Pons (tissue), 1 donor: ENCODE data around the gene CFAP73.

Experiments used
- DNase-seq: peaks from one replicate; pipeline ENCODE4 v3.0.0-alpha.2; 2016; ENCODE audit warnings: low spot score

Gene CFAP73

DNA sequence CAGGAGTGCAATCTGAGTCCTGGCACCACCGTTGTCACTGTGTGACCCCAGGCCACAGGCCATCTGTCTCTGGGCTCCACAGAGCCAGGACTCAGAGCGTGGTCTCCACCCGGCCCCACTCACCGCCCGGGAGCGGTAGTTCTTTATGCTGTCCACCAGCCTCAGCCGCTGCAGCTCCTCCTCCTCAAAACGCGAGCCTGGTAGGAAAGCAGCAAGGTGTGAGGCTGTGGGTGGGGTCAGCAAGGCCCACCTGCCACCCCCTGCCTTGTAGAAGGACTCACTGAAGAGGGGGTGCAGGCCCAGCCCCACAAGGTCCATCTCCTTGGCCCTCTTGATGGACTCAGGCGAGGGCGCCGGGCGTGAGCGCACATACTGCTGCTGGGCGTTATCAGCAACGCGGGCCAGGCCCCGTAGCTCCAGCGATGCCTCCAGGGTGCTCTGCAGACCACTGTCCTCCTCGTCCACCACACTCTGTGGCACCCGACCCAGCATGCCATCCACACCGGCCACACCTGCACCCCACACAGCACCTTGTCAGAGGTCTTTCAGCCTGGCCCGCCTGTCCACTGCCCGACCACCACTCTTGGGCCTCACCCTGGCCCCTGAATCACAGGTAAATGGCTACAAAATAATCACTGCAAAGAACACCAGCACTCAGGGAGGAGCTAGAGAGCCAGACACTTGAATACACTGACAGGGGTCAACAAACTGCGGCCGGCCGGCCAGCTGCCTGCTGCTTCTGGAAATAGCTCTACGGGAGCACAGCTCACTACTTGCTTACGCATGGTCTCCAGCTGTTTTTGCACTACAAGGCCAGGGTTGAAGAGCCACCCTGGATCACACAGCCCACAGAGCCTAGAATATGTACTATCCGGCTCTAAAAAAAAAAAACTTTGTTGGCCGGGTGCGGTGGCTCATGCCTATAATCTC, 16.3 kb downstream of the CFAP73 start:
- DNase-seq = no peak

DNA sequence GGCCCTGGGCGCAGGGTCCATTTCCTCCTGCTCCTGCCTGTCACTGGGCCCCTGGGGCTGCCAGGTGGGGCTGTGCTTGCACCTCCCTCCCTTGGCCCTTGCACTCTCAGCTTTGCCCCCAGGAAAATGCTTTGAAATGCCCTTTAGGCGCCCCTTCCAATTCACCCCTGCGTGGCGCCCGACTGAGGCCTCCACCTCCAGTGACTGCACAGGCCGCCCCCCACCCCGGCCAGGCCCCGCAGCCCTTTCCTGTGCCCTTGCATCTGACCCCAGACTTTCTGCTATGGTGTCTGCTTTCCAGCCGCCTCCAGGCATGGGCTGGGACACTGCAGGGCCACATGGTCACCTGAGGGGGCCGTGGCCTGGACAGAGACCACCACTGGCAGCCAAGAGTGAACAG, 18.3 kb downstream of the CFAP73 start:
- DNase-seq = no peak

DNA sequence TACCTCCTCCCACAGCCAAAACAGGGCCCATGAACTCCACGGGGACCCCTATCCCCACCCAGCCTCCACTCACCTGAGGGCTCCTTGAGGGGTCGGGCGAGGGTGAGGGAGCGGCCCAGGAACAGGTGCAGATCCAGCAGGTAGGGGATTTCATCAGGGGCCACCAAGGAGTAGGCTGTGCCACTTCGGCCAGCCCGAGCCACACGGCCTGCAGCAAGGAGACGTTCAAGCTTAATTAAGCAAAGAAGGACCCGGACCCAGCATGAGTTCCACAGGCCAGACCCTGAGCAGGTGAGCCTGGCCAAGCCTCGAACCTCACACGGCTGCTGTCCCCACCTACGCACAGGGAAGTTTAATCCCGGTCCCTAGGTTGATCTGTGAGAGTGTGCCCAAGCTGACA, 20.2 kb downstream of the CFAP73 start:
- no peak for DNase-seq

DNA sequence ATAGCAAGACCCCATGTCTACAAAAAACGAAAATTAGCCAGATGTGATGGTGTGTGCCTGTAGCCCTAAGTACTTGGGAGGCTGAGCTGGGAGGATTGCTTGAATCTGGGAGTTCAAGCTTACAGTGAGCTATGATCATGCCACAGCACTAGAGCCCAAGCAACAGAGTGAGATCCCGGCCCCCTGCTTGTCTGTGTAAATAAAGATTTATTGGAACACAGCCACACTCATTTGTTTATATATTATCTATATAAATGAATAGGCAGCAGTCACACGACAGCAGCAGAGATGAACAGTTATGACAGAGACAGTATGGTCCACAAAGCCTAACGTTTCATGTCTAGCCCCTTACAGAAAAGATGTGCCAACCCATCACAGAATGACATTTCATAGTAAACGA, 20.9 kb downstream of the CFAP73 start:
- no peak for DNase-seq

DNA sequence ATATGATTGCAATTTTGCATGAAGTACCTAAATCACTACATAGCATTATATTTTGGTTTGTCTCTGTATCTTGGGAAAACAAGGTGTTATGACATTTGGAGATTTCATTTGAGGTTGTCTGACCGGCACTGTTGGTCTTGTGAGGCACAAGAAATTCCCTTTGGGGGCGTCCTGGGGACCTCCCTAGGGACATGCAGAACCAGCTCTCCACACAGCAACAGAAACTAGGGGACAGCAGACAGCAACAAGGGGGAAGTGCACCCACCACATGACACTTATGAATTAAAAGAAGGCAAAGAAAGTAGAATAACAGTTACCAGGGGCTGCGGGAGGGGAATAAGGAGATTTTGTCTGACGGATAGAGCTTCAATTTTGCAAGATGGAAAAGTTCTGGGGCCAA, 21.4 kb downstream of the CFAP73 start:
- DNase-seq = no peak

DNA sequence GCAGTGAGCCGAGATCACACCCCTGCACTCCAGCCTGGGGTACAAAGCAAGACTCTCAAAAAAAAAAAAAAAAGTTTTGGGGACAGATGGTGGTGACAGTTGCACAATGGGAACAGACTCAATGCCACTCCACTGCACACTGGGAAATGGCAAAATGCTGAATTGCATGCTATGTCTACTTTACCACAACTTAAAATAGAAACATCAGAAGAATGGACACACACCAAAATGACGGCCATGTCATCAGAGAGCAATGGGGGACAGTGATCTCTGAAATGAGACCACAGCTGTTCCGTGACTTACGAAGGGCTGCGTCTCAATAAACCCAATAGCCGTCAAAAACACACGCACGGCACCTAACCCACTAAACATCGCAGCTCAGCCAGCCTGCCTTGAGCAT, 22.0 kb downstream of the CFAP73 start:
- DNase-seq = no peak

DNA sequence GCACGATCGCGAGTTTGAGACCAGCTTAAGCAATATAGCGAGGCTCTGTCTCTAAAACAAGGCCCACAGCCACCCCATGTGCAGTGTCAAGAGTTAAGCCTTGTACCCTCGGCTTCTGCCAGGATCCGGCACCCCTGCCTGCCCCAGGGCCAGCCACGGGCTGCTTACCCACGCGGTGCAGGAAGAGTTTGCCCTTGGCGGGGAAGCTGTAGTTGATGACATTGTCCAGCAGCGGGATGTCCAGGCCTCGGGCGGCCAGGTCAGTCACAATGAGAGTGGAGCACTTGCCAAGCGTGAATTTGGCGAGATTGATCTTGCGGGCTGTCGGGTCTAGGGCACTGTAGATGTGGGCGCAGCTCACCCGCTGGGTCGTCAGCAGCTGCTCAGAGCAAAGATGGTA, 22.7 kb downstream of the CFAP73 start:
- DNase-seq = no peak

DNA sequence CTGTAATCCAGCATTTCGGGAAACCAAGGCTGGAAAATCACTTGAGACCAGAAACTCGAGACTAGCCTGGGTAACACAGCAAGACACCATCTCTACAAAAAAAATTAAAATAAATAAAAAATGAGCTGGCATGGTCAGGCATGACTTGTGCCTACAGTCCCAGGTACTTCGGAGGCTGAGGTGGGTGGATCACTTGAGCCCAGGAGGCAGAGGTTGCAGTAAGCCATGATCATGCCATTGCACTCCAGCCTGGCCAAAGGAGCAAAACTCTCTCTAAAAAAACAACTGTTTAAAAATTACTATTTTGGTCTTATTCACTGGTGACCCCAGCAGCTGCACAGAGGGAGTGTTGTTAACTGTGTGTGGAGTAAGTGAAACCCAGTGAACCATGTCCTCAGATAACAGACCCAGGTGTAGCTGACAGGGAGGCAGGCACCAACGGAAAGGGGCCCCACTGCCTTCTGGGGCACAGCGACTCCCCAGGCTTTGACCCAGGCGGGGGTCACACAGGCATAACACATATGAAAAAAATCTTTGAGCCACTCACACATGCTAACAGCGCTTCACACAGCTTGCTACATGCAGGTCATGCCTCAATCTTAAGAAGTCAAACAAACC, 23.7 kb downstream of the CFAP73 start:
- DNase-seq = no peak

DNA sequence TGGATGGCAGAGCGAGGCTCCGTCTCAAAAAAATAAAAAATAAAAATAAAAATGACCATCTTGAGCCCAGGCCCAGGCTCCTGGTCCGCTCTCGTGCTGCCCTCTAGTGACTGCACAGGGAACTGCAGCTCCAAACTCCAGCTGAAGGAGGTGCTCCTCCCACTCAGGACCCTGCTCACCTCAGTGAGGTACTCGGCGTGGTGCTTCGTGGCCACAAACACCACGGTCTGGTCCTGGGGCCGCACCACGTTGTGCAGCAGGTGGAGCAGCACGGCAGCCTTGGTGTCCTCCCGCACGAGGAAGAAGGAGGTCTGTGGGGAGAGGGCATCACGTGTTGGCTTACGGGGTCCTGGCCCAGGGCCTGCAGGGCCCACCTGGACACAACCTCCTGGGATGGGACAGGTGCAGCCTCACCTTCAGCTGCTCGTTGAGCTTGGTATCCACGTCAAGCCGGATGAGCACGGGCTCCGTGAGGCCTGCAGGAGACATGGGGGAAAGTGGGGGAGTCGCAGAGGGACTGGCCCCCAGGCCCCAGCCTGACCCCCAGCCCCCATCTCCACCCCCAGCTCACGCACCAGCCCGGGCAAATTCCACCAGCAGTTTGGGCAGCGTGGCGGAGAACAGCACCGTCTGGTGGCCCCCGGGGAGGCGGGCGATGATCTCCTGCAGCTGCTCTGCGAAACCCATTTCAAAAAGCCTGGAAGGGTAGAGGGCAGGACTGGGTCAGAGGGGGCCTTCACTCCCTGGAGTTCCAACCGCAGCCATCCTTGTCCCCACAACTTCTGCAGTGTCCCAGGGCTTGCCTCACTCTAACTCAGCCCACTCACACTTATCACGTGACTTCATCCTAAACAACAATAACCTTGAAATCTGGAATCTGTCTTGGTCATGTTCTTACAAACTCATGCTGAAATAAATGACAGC, 25.2 kb downstream of the CFAP73 start:
- peak; percentile 34 for DNase-seq

DNA sequence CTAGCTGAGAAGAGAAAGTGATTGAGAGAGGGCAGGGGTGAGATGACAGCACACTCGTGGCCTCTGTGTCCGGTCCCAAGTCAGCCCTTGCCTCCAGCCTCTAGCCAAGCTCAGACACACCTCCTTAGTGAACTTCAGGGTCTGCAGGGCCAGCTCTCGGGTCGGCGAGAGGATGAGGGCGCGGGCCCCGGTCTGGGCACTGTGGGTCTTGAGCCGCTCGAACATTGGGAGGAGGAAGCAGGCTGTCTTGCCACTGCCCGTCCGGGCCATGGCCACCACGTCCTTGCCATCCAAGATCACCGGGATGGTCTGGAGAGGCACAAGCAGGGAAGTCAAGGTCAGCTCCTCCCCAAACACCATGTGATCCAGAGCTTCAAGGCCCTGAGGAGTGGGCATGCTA, 29.5 kb downstream of the CFAP73 start:
- no peak for DNase-seq

DNA sequence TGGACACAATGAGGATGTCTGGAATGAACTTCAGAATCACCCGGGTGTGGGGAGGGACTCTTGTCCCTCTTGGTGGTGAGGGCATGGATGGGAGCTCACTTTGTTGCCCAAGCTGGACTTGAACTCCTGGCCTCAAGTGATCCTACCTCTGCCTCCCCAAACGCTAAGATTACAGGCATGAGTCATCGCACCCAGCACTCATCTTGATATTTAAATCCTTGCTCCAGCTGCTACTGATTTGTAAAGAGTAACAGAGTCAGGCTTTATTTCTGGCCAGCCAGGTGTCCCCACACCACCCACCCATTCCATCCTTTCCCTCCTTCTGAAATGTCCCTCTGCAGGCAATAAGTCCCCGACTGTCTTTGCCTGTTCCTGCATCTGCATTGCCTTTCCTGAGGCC, 30.8 kb downstream of the CFAP73 start:
- no peak for DNase-seq

DNA sequence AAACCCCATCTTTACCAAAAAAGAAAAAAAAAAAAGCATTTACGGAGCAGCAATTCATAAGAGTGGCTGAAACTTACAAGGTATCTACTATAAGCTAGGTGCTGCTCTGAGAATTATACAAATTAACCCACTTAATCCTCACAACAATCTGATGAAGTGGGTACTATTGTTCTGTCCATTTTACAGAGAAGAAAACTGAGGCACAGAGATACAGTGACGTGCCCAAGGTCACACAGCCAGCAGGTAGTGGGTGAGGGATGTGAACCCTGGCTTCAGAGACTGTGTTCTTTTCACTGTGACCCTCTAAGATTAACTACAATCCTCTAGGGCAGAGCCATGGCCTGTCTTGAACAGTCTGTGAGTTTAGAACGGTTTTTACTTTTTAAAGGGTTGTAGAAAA, 32.5 kb downstream of the CFAP73 start:
- DNase-seq = no peak

DNA sequence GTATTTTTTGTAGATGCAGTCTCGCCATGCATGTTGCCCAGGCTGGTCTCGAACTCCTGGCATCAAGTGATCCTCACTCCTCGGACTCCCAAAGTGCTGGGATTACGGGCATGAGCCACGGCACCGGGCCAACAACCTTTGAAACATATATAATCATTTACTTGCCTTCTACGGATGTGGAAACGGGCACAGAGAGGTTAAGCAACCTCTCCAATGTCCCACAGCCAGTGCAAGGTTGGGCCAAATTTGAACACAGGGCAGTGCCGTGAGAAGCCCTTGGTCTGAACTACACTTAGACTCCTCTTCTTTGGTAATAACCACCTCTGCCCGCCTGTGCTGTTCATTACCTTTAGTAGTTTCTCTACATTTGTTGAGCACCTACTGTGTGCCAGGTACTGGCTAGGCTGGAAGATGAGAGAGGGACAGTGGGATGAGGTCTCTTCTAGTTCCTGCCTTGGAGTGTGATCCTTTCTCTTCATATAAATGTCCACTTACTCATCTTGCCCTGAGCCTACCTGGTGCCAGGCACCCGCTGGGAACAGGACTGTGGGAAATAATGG, 33.6 kb downstream of the CFAP73 start:
- no peak for DNase-seq

DNA sequence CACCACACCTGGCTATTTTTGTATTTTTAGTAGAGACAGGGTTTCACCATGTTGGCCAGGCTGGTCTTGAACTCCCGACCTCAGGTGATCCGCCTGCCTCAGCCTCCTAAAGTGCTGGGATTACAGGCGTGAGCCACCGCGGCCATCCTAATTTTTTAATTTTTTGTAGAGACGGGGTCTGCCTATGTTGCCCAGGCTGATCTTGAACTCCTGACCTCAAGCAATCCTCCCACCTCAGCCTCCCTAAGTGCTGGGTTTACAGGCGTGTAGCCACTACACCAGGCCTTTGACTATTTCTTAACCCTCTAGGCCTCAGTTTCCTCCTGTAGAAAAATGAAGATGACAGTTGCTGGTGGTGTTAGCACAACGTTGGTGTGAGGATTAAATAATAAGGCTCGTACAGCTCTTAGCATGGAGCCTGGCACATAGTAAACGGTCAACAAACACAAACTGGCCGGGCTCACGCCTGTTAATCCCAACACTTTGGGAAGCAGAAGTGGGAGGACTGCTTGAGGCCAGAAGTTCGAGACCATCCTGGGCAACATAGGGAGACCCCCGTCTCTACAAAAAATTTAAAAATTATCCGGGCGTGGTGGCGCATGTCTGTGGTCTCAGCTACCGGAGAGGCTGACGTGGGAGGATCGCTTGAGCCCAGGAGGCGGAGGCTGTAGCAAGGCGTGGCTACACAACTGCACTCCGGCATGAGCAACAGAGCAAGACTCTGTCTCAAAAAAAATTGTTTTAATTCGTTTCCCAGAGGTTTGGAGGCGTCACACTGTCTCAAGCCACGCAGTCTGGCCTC, 34.8 kb downstream of the CFAP73 start:
- no peak for DNase-seq

DNA sequence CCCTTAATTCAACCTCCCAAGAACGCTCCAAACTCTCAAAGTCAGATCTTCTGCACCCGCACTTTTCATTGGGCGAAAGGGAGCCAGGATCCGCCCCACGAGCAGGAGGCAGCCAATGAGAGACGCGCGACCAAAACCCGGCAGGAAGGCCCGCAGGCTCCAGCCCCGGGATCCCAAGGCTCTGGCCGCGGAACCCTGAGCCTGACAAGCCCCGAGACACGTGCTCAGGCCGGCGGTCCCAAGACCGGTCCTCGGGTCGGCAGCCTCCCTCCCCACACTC, 35.3 kb downstream of the CFAP73 start:
- DNase-seq = peak; percentile 81

DNA sequence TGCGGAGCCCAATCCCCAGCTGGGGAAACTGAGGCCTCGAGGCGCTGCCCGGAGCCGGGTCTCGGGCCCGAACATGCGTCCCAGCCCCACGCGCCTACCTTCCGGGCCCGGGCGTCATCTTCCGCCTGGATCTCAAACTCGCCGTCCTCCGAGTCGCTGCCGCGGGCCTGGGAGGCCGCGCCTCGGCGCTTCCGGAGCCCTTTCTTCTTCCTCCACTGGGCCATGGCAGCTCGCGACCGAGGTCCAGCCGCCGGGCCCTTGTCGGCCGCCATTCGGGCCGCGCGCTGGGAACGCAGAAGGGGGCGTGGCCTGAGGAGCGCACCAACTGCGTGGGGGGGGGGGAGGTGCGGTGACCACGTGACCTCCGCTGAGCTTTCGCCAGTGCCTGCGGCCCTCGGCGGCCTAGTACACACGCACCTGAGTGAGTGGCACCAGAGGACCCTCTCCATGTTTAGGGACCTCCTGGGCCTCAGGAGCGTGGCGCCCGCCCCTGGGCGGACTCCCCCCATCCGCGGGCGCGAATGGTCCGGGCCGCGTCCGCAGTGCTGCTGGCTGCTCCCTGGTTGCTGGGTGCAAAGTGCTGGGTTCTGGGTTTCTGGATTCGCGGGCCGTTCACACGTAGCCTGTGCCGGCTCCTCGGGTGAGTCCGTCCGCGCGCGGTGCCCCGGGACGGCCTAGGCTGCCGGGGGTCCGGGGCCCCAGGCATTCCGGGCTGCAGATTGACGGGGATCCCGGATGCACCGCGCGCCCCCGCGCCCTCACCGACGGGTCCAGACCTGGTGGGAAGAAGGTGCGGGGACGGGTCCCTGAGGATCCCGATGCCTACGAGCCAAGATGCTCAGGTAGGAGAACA, 35.9 kb downstream of the CFAP73 start, which contains the start of the genes DDX54 and RITA1:
Gene DDX54 (minus strand): TSS at position 299 of the 853 bp plus-strand sequence. CDS start 27 bp downstream, at position 272.
Gene RITA1 (plus strand): TSS at position 542 of the 853 bp plus-strand sequence. CDS start 1,026 bp downstream, outside the sequence.
- peak; percentile 54 for DNase-seq

DNA sequence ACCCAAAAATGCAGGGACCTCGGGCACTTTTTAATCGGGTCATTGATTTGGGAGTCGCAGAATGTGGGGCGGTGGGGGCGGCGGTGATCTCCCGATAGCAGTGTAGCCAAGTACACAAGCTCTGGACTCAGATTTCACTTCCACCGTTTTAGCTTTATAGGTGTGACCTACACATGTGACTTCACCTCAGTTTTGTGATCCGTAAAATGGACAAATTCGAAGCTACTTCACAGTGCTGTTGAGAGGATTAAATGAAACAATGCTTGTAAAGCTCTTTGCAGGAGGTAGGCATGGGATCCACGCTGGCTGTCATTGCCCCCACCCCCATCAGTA, 36.5 kb downstream of the CFAP73 start:
- peak; percentile 30 for DNase-seq

DNA sequence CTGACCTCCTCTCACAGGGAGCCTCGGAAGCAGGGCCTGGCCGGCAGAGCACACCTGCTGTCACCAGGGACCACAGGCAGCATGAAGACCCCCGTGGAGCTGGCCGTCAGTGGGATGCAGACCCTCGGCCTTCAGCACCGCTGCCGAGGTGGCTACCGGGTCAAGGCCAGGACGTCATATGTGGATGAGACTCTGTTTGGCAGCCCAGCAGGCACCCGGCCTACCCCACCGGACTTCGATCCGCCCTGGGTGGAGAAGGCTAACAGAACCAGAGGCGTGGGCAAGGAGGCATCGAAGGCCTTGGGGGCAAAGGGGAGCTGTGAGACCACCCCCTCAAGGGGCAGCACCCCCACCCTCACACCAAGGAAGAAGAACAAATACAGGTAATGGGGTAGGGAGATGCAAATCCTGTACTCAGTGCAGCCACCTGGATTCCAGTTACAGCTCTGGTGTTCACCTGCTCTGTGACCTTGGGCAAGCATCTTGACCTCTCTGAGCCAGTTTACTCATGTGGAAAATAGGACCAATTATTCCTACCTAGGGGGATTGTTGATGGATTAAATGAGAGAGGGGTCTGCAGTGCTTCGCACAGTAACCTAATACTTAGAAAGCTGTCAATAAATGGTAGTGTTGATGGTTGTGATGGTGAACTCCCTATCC, 37.3 kb downstream of the CFAP73 start:
- no peak for DNase-seq

DNA sequence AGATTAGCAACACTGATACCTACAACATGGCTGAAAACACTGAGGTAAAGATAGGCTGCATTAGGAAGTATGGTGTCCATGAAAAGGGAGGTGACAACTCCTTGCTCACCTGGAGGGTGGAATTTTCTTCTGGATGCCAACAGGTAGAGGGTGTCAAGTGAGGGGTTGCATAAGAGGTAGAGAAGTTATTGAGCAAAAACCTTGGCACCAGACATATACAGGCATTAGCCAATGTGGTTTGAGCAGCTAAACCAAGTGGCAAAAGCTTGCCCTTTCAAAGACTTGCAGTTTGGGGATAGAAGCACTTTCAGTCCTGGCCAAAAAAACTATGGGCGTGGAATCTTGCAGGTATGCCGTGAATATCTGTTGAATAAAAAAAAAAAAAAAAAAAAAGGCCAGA, 39.8 kb downstream of the CFAP73 start:
- no peak for DNase-seq

DNA sequence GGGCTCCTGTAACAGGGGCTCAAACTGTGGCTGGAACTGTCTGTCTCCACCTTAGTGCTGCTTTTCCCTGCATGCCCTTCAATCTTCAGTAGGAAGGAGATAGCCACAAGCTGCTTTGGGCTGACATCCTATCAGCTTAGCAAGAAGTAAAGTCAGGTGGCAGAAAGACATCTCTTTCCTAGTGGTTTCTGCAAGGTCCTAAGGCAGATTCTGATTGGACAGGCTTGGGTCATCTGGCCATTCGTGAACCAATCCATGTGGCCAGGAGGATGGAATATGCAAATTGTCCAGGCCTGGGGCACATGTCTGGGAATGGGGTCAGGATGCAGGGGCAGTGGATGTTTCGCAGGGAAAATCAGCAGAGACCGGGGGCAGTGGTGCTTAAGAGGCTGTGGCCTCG, 41.2 kb downstream of the CFAP73 start:
- DNase-seq = peak; percentile 45
